Measurements from ENCODE around the gene TXN2. TPM values are rescaled to one million over a fixed set of nuclear protein-coding genes. Genes with fewer than 3 reads are reported as not detected.

The TXN2 gene
- total RNA-seq, 2 donors from 2014 or later = 67.5 to 96.7 TPM

- H3K4me1 Mint-ChIP-seq (ENCODE audit: low read depth in 2 of 2) = peaks cover 20 to 24% of the 10 kb centered on the region in 2 donors
Observed at GRCh38 chr22:36422287-36423014, 59.0 kb downstream of the TXN2 start.

GRCh38 chr22:36419912-36420882, 61.2 kb downstream of the TXN2 start:
- Mint-ChIP-seq H3K9me3 (no peaks in the 10 kb centered on the region), H3K36me3 (no peaks in the 10 kb centered on the region), H3K27ac (peak overlapping the region in 1 of 2 donors; percentile 57), H3K4me1 (ENCODE audit: low read depth in 2 of 2) (peaks cover 16 to 19% of the 10 kb centered on the region in 2 donors), H3K27me3 (no peaks in the 10 kb centered on the region), H3K4me3 (peak overlapping the region; percentile 68)
- DNase-seq (ENCODE audit: low spot score) (no peak), ATAC-seq (no peak)

More at GRCh38 chr22:36422287-36423014, 59.0 kb downstream of the TXN2 start:
- no peaks in the 10 kb centered on the region for H3K36me3 Mint-ChIP-seq
- H3K9me3 Mint-ChIP-seq = no peaks in the 10 kb centered on the region
- H3K4me3 Mint-ChIP-seq = no peak overlapping the region
- no peak overlapping the region for H3K27ac Mint-ChIP-seq
- no peaks in the 10 kb centered on the region for H3K27me3 Mint-ChIP-seq
- ATAC-seq = no peak
- no peak for DNase-seq (ENCODE audit: low spot score)

- Mint-ChIP-seq H3K27me3 (no peaks in the 10 kb centered on the region), H3K27ac (peak overlapping the region; percentile 37 to 57), H3K4me1 (ENCODE audit: low read depth in 2 of 2) (peaks cover 8 to 12% of the 10 kb centered on the region in 2 donors), H3K9me3 (no peaks in the 10 kb centered on the region), H3K36me3 (no peaks in the 10 kb centered on the region), H3K4me3 (peak overlapping the region; percentile 68)
- ATAC-seq (peak; percentile 62 to 77), DNase-seq (ENCODE audit: low spot score) (no peak)
Observed at GRCh38 chr22:36419177-36419911, 62.1 kb downstream of the TXN2 start.

GRCh38 chr22:36417281-36417686, 64.2 kb downstream of the TXN2 start:
- Mint-ChIP-seq H3K4me1 (ENCODE audit: low read depth in 2 of 2) (peaks cover 14 to 15% of the 10 kb centered on the region in 2 donors), H3K36me3 (no peaks in the 10 kb centered on the region)

More at GRCh38 chr22:36417281-36417686, 64.2 kb downstream of the TXN2 start:
- no peaks in the 10 kb centered on the region for H3K9me3 Mint-ChIP-seq
- no peak overlapping the region for H3K27ac Mint-ChIP-seq
- no peak for DNase-seq (ENCODE audit: low spot score)
- no peaks in the 10 kb centered on the region for H3K27me3 Mint-ChIP-seq
- no peak overlapping the region for H3K4me3 Mint-ChIP-seq
- ATAC-seq = no peak

Other genes starting within 250 kb of the TXN2 start
- 100 to 1,000 TPM in 1 of 2 donors, 10 to 100 TPM in 1; 92.1 to 231 TPM for gene APOL2, start 242.1 kb downstream of the TXN2 start, total RNA-seq
- gene APOL1, start 228.5 kb downstream of the TXN2 start, total RNA-seq = 100 to 1,000 TPM in 1 of 2 donors, 10 to 100 TPM in 1; 42.2 to 129 TPM
- 100 to 1,000 TPM; 623 to 642 TPM for gene MYH9, start 93.7 kb downstream of the TXN2 start, total RNA-seq
- 10 to 100 TPM in 1 of 2 donors, 1 to 10 TPM in 1; 6.5 to 25.5 TPM for gene FOXRED2, start 25.4 kb upstream of the TXN2 start, total RNA-seq
- gene EIF3D, start 47.5 kb upstream of the TXN2 start, total RNA-seq = 100 to 1,000 TPM; 248 to 321 TPM
- not detected for gene CACNG2, start 222.1 kb upstream of the TXN2 start, total RNA-seq